ENCODE data around the gene TUBA1C. TPM values are rescaled to one million over a fixed set of nuclear protein-coding genes. Genes with fewer than 3 reads are reported as not detected.

The TUBA1C gene
- total and polyA plus RNA-seq, 9 of the 15 experiments (the other 6 are each of a cell fraction or from before 2014, with no cell fraction given), result 755 to 3,012 (median 914) TPM

GRCh38 chr12:49264873-49265792 lies at the start of gene TUBA1C (continued):
- TF ChIP-seq BRD4 (IDR thresholded peaks at IDR 0.05) (peak; percentile 67), MCM7 (IDR thresholded peaks at IDR 0.05) (no peak), SNRNP70 (optimal IDR thresholded peaks at IDR 0.05; ENCODE audit: low read depth, low read length) (no peak), ZNF354B (CRISPR knock-in tag; IDR thresholded peaks at IDR 0.05) (no peak), MCM3 (IDR thresholded peaks at IDR 0.05) (no peak), NUFIP1 (IDR thresholded peaks at IDR 0.05; ENCODE audit: partially characterized antibody) (no peak), ZNF12 (CRISPR knock-in tag; IDR thresholded peaks at IDR 0.05) (peak; percentile 73; the same call in 1 of the 2 replicates), TAF9B (IDR thresholded peaks at IDR 0.05; ENCODE audit: partially characterized antibody) (peak; percentile 88), GTF2A2 (tag; IDR thresholded peaks at IDR 0.05) (peak; percentile 97), WHSC1 (IDR thresholded peaks at IDR 0.05; ENCODE audit: low read length) (no peak), ZNF586 (CRISPR knock-in tag; conservative IDR thresholded peaks at IDR 0.05) (no peak), PPARD (CRISPR knock-in tag; IDR thresholded peaks at IDR 0.05) (no peak), HNRNPLL (IDR thresholded peaks at IDR 0.05; ENCODE audit: low read depth, low read length, poor library complexity, severe bottlenecking) (peak; percentile 29), ELF4 (CRISPR knock-in tag; IDR thresholded peaks at IDR 0.05) (peak; percentile 32; the same call in 1 of the 2 replicates), NR2F6 (CRISPR knock-in tag; IDR thresholded peaks at IDR 0.05) (no peak), CREB3L1 (IDR thresholded peaks at IDR 0.05; ENCODE audit: borderline replicate concordance, low read depth) (peak; percentile 97), BRD9 (IDR thresholded peaks at IDR 0.05; ENCODE audit: low read depth, partially characterized antibody) (no peak), CCAR2 (IDR thresholded peaks at IDR 0.05; ENCODE audit: low read depth, low read length) (no peak), BRCA1 (IDR thresholded peaks at IDR 0.05) (no peak), BRCA1 (CRISPR knock-in tag; IDR thresholded peaks at IDR 0.05) (no peak), FOXK1 (CRISPR knock-in tag; IDR thresholded peaks at IDR 0.05; ENCODE audit: borderline replicate concordance) (peak; percentile 55), ZNF212 (CRISPR knock-in tag; IDR thresholded peaks at IDR 0.05) (no peak), ZNF778 (CRISPR knock-in tag; IDR thresholded peaks at IDR 0.05) (no peak)
- TF ChIP-seq, protein P1, sequence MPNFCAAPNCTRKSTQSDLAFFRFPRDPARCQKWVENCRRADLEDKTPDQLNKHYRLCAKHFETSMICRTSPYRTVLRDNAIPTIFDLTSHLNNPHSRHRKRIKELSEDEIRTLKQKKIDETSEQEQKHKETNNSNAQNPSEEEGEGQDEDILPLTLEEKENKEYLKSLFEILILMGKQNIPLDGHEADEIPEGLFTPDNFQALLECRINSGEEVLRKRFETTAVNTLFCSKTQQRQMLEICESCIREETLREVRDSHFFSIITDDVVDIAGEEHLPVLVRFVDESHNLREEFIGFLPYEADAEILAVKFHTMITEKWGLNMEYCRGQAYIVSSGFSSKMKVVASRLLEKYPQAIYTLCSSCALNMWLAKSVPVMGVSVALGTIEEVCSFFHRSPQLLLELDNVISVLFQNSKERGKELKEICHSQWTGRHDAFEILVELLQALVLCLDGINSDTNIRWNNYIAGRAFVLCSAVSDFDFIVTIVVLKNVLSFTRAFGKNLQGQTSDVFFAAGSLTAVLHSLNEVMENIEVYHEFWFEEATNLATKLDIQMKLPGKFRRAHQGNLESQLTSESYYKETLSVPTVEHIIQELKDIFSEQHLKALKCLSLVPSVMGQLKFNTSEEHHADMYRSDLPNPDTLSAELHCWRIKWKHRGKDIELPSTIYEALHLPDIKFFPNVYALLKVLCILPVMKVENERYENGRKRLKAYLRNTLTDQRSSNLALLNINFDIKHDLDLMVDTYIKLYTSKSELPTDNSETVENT (CRISPR knock-in tag; IDR thresholded peaks at IDR 0.05), result peak; percentile 58
- TF ChIP-seq, protein P2, sequence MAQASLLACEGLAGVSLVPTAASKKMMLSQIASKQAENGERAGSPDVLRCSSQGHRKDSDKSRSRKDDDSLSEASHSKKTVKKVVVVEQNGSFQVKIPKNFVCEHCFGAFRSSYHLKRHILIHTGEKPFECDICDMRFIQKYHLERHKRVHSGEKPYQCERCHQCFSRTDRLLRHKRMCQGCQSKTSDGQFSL (CRISPR knock-in tag; IDR thresholded peaks at IDR 0.05), result peak; percentile 78
- TF ChIP-seq, protein P2 (tag; IDR thresholded peaks at IDR 0.05), result no peak

All from K562 (cell line).